ENCODE data around the gene RPL7L1.

- TF ChIP-seq POLR2A (IDR thresholded peaks at IDR 0.05) = no peak
- TF ChIP-seq, protein P1, sequence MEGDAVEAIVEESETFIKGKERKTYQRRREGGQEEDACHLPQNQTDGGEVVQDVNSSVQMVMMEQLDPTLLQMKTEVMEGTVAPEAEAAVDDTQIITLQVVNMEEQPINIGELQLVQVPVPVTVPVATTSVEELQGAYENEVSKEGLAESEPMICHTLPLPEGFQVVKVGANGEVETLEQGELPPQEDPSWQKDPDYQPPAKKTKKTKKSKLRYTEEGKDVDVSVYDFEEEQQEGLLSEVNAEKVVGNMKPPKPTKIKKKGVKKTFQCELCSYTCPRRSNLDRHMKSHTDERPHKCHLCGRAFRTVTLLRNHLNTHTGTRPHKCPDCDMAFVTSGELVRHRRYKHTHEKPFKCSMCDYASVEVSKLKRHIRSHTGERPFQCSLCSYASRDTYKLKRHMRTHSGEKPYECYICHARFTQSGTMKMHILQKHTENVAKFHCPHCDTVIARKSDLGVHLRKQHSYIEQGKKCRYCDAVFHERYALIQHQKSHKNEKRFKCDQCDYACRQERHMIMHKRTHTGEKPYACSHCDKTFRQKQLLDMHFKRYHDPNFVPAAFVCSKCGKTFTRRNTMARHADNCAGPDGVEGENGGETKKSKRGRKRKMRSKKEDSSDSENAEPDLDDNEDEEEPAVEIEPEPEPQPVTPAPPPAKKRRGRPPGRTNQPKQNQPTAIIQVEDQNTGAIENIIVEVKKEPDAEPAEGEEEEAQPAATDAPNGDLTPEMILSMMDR (IDR thresholded peaks at IDR 0.05) = no peak
These were observed 27.9 kb downstream of the RPL7L1 start for GRCh38 chr6:42907336-42907735.
